ENCODE results near the gene TERB1. TPM values are rescaled to one million over a fixed set of nuclear protein-coding genes. Genes with fewer than 3 reads are reported as not detected.

Gene TERB1
- total RNA-seq, 2 donors from 2014 or later: 0.11 TPM; not detected in 1

GRCh38 chr16:66751992-66752322, 49.4 kb downstream of the TERB1 start:
- intact Hi-C loops (cut with DNase I, micrococcal nuclease): no loop called here
- no peak for DNase-seq

GRCh38 chr16:66751303-66751991, 49.9 kb downstream of the TERB1 start, which contains the start of gene DYNC1LI2:
TSS of gene DYNC1LI2 (minus strand) at chr16:66751609. CDS start at chr16:66751591, 18 bp downstream.
- ATAC-seq (peak; percentile 78), DNase-seq (peak; percentile 74 to 86)
- intact Hi-C loops (cut with DNase I, micrococcal nuclease): no loop called here

More at GRCh38 chr16:66751992-66752322, 49.4 kb downstream of the TERB1 start:
- no peak for ATAC-seq

- intact Hi-C loops (cut with DNase I, micrococcal nuclease): no loop called here
- ATAC-seq (peak; percentile 64), DNase-seq (peak in 1 of 2 donors; percentile 58)
Measured at GRCh38 chr16:66751053-66751302, 50.4 kb downstream of the TERB1 start.

GRCh38 chr16:66750279-66751052, 50.9 kb downstream of the TERB1 start:
- intact Hi-C loops (cut with DNase I, micrococcal nuclease): no loop called here
- peak; percentile 20 for ATAC-seq
- no peak for DNase-seq

GRCh38 chr16:66746682-66747081, 54.7 kb downstream of the TERB1 start:
- intact Hi-C loops (cut with DNase I, micrococcal nuclease): no loop called here
- ATAC-seq: no peak
- no peak for DNase-seq

- intact Hi-C loops (cut with DNase I, micrococcal nuclease): no loop called here
- no peak for ATAC-seq
- DNase-seq: no peak
Measured at GRCh38 chr16:66746048-66746447, 55.3 kb downstream of the TERB1 start.

- DNase-seq (no peak), ATAC-seq (no peak)
- intact Hi-C loops (cut with DNase I, micrococcal nuclease): no loop called here
Measured at GRCh38 chr16:66741950-66742808, 59.2 kb downstream of the TERB1 start.

- intact Hi-C loops (cut with DNase I, micrococcal nuclease): no loop called here
- DNase-seq (peak; percentile 87 to 92), ATAC-seq (peak; percentile 85)
Measured at GRCh38 chr16:66741169-66741900, 60.0 kb downstream of the TERB1 start.

GRCh38 chr16:66740533-66740932, 60.9 kb downstream of the TERB1 start:
- intact Hi-C loops (cut with DNase I, micrococcal nuclease): no loop called here
- ATAC-seq (peak; percentile 92), DNase-seq (peak; percentile 55 to 76)

- intact Hi-C loops (cut with DNase I, micrococcal nuclease): no loop called here
- peak in 1 of 2 donors; percentile 32 for DNase-seq
- peak; percentile 30 for ATAC-seq
Measured at GRCh38 chr16:66740010-66740409, 61.4 kb downstream of the TERB1 start.

GRCh38 chr16:66735891-66736290, 65.5 kb downstream of the TERB1 start:
- DNase-seq: no peak
- no peak for ATAC-seq
- intact Hi-C loops (cut with DNase I, micrococcal nuclease): loop anchor here in 1 of 2 donors (10.0 kb wide), 1 partner anchor 81 kb away; no protein-coding TSS in a partner anchor

- no peak for ATAC-seq
- DNase-seq: no peak
- intact Hi-C loops (cut with DNase I, micrococcal nuclease): loop anchor here in 1 of 2 donors (10.0 kb wide), 1 partner anchor 76 kb away; no protein-coding TSS in a partner anchor
Measured at GRCh38 chr16:66731101-66731500, 70.3 kb downstream of the TERB1 start.

GRCh38 chr16:66728804-66729203, 72.6 kb downstream of the TERB1 start:
- DNase-seq (no peak), ATAC-seq (no peak)
- intact Hi-C loops (cut with DNase I, micrococcal nuclease): loop anchor here in 1 of 2 donors (10.0 kb wide), 1 partner anchor 136 kb away; no protein-coding TSS in a partner anchor

- ATAC-seq (peak; percentile 84), DNase-seq (peak in 1 of 2 donors; percentile 41)
- intact Hi-C loops (cut with DNase I, micrococcal nuclease): loop anchor here in 1 of 2 donors (10.0 kb wide), 1 partner anchor 137 kb away; no protein-coding TSS in a partner anchor
Measured at GRCh38 chr16:66728117-66728787, 73.1 kb downstream of the TERB1 start.

- intact Hi-C loops (cut with DNase I, micrococcal nuclease): loop anchor here in 1 of 2 donors (10.0 kb wide), 1 partner anchor 144 kb away; no protein-coding TSS in a partner anchor
- DNase-seq: no peak
- ATAC-seq: no peak
Measured at GRCh38 chr16:66720766-66721165, 80.6 kb downstream of the TERB1 start.

GRCh38 chr16:66719246-66719645, 82.1 kb downstream of the TERB1 start:
- no peak for ATAC-seq
- DNase-seq: no peak
- intact Hi-C loops (cut with DNase I, micrococcal nuclease): no loop called here

GRCh38 chr16:66717776-66718175, 83.6 kb downstream of the TERB1 start:
- intact Hi-C loops (cut with DNase I, micrococcal nuclease): no loop called here
- ATAC-seq: no peak
- DNase-seq: no peak

GRCh38 chr16:66717112-66717675, 84.2 kb downstream of the TERB1 start:
- peak; percentile 47 to 66 for DNase-seq
- intact Hi-C loops (cut with DNase I, micrococcal nuclease): no loop called here
- ATAC-seq: peak; percentile 71
